Keratinocyte (primary cell): ENCODE results near the gene PRKD2.

Experiments used
- EZH2 ChIP-seq: IDR thresholded peaks from one replicate; pipeline ENCODE4 v1.6.1; 2012; ENCODE audit warnings: inconsistent platforms, mild to moderate bottlenecking, low read length, moderate library complexity
- TF ChIP-seq, protein P1 (sequence below), 3 experiments: IDR thresholded peaks in 1 of 3; conservative IDR thresholded peaks in 1 of 3; optimal IDR thresholded peaks in 1 of 3; 2 replicates in 2 of 3; 3 replicates in 1 of 3; pipeline versions ENCODE3 to v1.5.1; 2011; ENCODE audit warnings: low read length in 3 of 3, mild to moderate bottlenecking in 3 of 3, moderate library complexity in 2 of 3, control low read depth in 1 of 3, inconsistent platforms in 1 of 3; ENCODE audit not compliant: insufficient read depth in 2 of 3; ENCODE audit errors: extremely low read depth in 1 of 3

DNA sequence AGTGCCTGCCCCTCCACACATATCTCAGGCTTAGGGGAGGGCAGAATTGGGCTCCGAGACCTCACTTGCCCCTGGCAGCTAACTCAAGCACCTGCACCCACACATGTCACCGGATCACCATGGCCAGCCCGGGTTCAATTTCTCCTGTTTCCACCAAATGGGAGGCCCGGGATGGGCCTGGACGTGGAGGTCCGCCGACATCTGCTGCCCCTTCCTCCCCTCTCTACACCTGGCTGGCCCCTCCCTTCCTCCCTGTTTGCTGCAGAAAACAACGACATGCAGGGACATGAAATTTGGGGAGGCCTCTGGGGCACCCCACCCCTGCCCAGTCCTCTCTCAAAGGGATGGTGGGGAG is 1.3 kb downstream of the PRKD2 start:
- TF ChIP-seq, protein P1, sequence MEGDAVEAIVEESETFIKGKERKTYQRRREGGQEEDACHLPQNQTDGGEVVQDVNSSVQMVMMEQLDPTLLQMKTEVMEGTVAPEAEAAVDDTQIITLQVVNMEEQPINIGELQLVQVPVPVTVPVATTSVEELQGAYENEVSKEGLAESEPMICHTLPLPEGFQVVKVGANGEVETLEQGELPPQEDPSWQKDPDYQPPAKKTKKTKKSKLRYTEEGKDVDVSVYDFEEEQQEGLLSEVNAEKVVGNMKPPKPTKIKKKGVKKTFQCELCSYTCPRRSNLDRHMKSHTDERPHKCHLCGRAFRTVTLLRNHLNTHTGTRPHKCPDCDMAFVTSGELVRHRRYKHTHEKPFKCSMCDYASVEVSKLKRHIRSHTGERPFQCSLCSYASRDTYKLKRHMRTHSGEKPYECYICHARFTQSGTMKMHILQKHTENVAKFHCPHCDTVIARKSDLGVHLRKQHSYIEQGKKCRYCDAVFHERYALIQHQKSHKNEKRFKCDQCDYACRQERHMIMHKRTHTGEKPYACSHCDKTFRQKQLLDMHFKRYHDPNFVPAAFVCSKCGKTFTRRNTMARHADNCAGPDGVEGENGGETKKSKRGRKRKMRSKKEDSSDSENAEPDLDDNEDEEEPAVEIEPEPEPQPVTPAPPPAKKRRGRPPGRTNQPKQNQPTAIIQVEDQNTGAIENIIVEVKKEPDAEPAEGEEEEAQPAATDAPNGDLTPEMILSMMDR (optimal IDR thresholded peaks at IDR 0.05 in 1 of 3, IDR thresholded peaks at IDR 0.05 in 1 of 3, conservative IDR thresholded peaks at IDR 0.05 in 1 of 3; ENCODE audit: extremely low read depth in 1 of 3, insufficient read depth in 2 of 3, low read length in 3 of 3): no peak
- no peak for TF ChIP-seq EZH2
